AG04450 (cell line): ENCODE measurements around the gene ENKUR. TPM values are rescaled to one million over a fixed set of nuclear protein-coding genes. Genes with fewer than 3 reads are reported as not detected.

Experiments used
- CTCF ChIA-PET: fragments of 300-600, 350-600 bp; formaldehyde crosslinking; extraction: SDS; loops from one replicate; lab custom pipeline; 2022; ENCODE audit warnings: antibody characterized with exemption, inconsistent platforms; lab: Charles Lee
- POLR2A ChIA-PET: fragments of 350-600 bp; formaldehyde crosslinking; extraction: SDS; loops from one replicate; lab custom pipeline; 2021; ENCODE audit warnings: antibody characterized with exemption, inconsistent platforms; lab: Yijun Ruan, JAX
- DNase-seq: peaks from one replicate; pipeline ENCODE4 v3.0.0-alpha.2; 2011; ENCODE audit warnings: low read depth, low spot score
- H3K27ac ChIP-seq: one replicate; pipeline ENCODE4 v1.5.1; 2012; ENCODE audit warnings: low read depth, low read length, control low read depth
- H3K27me3 ChIP-seq: one replicate; pipeline ENCODE4 v1.6.0; 2012; ENCODE audit warnings: low read length; ENCODE audit not compliant: control insufficient read depth, insufficient read depth
- H3K4me3 ChIP-seq: 2 replicates; pipeline ENCODE4 v1.5.1; 2011; ENCODE audit warnings: mild to moderate bottlenecking, low read depth, low read length, control low read depth
- H3K9me3 ChIP-seq: 2 replicates; pipeline ENCODE4 v1.5.1; 2012; ENCODE audit warnings: low read length; ENCODE audit not compliant: control insufficient read depth, insufficient read depth
- CTCF ChIP-seq: IDR thresholded peaks from 2 replicates; pipeline ENCODE4 v1.5.1; 2011; ENCODE audit warnings: low read depth, low read length, control low read depth, inconsistent platforms
- polyA plus RNA-seq: library from polyadenylated mRNA; depleted of rRNA; stranded (reverse); fragments of >200 nt; gene quantifications from 2 replicates; pipeline ENCODE4 v1.2.3, GENCODE V29; 2011

ENKUR gene
- polyA plus RNA-seq, 1 experiment, result 0.11 TPM

- ChIA-PET CTCF (interaction anchor here (1.0 kb wide), 1 partner anchor 89 kb away, joined by 4 read pairs; no protein-coding TSS in a partner anchor), POLR2A (no interaction called here)
- Histone ChIP-seq H3K9me3 (no peaks in the 10 kb centered on the region), H3K27ac (no peak overlapping the region), H3K4me3 (no peak overlapping the region), H3K27me3 (peaks cover 2% of the 10 kb centered on the region)
- TF ChIP-seq CTCF, result no peak
- DNase-seq, result no peak
These were observed 23.3 kb downstream of the ENKUR start for GRCh38 chr10:24992512-24993133.

- H3K4me3 ChIP-seq, result no peak overlapping the region
- H3K27ac ChIP-seq, result no peak overlapping the region
- no peak for TF ChIP-seq CTCF
- H3K27me3 ChIP-seq, result peaks cover 2% of the 10 kb centered on the region
- H3K9me3 ChIP-seq, result no peaks in the 10 kb centered on the region
- ChIA-PET POLR2A (no interaction called here), CTCF (no interaction called here)
- no peak for DNase-seq
These were observed 24.7 kb downstream of the ENKUR start for GRCh38 chr10:24991298-24991697.

- POLR2A ChIA-PET, result no interaction called here
- CTCF ChIA-PET, result interaction anchor here (0.8 to 1.4 kb wide), 9 partner anchors 92 to 372 kb away, joined by 3 to 7 read pairs (median 3); no protein-coding TSS in a partner anchor
- Histone ChIP-seq H3K9me3 (no peaks in the 10 kb centered on the region), H3K27ac (no peak overlapping the region), H3K27me3 (peaks cover 2% of the 10 kb centered on the region), H3K4me3 (no peak overlapping the region)
- no peak for DNase-seq
- 0 out of 2 replicates have a peak, but pooled peaks have one; percentile 25 for TF ChIP-seq CTCF
These were observed 26.1 kb downstream of the ENKUR start for GRCh38 chr10:24989867-24990266.

- no peak for DNase-seq
- no peak overlapping the region for H3K4me3 ChIP-seq
- POLR2A ChIA-PET, result interaction anchor here (1.1 kb wide), 1 partner anchor 37 kb away, joined by 3 read pairs; no protein-coding TSS in a partner anchor
- no peaks in the 10 kb centered on the region for H3K9me3 ChIP-seq
- no peak overlapping the region for H3K27ac ChIP-seq
- CTCF ChIA-PET, result interaction anchor here (0.8 to 1.4 kb wide), 6 partner anchors 92 to 371 kb away, joined by 3 to 6 read pairs (median 3); no protein-coding TSS in a partner anchor
- H3K27me3 ChIP-seq, result peaks cover 2% of the 10 kb centered on the region
- no peak for TF ChIP-seq CTCF
These were observed 26.9 kb downstream of the ENKUR start for GRCh38 chr10:24988831-24989640.
